ENCODE results near the gene OSBPL8.

DNA sequence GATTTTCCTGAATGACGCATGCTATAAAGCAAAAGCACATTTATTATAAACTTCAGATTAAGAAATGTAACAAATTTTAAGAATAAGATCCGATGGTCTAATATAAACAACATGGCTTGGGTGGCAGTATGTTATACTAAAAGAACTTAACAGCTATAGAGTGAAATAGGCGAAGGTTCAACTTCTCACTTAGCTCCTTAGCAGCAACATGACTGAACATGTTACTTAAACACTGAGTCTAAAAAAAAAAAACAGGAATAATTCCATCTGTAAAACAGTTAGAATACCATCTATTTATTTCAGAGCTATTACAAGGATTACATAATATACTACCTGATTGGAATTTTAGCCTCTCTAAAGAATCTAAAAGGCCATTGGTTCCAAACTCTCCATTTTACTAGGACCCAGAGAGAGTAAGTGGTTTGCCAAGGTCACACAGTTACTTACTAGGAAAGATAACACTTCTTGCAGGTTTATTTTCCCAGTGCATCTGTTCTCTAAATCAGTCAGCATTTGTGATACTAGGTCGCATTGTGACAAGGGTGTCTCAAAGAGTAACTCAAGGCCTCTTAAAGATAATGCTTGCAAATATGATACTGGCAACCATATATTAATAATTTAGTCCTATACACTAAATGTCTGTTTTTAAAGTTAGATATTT is 14.8 kb downstream of the OSBPL8 start:
- no peak for TF ChIP-seq EZH2 (IDR thresholded peaks at IDR 0.05; ENCODE audit: borderline replicate concordance, low read length)
- TF ChIP-seq, protein P1, sequence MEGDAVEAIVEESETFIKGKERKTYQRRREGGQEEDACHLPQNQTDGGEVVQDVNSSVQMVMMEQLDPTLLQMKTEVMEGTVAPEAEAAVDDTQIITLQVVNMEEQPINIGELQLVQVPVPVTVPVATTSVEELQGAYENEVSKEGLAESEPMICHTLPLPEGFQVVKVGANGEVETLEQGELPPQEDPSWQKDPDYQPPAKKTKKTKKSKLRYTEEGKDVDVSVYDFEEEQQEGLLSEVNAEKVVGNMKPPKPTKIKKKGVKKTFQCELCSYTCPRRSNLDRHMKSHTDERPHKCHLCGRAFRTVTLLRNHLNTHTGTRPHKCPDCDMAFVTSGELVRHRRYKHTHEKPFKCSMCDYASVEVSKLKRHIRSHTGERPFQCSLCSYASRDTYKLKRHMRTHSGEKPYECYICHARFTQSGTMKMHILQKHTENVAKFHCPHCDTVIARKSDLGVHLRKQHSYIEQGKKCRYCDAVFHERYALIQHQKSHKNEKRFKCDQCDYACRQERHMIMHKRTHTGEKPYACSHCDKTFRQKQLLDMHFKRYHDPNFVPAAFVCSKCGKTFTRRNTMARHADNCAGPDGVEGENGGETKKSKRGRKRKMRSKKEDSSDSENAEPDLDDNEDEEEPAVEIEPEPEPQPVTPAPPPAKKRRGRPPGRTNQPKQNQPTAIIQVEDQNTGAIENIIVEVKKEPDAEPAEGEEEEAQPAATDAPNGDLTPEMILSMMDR (conservative IDR thresholded peaks at IDR 0.05 in 1 of 2, IDR thresholded peaks at IDR 0.05 in 1 of 2; ENCODE audit: extremely low read depth in 1 of 2, insufficient read depth in 1 of 2, low read depth in 1 of 2, low read length in 2 of 2), result no peak
